ENCODE measurements around the gene TRIM74.
"Not testable (repeated sequence)": the region's sequence is repeated elsewhere in the genome, so short reads cannot be mapped to it uniquely, and the experiment has no call there.

GRCh38 chr7:72960626-72961345, 8.5 kb downstream of the TRIM74 start:
- not testable (repeated sequence) for TF ChIP-seq POLR2A, CTCF (IDR thresholded peaks at IDR 0.05)

Data from stomach (tissue), 4 donors.